RKO (cell line): ENCODE measurements around the gene ARSI.

ENCODE experiments used
- DNase-seq: peaks from one replicate; pipeline ENCODE4 v3.0.0-alpha.2; 2016; ENCODE audit warnings: low spot score

The ARSI gene

GRCh38 chr5:150307617-150308426, 5.1 kb upstream of the ARSI start:
- DNase-seq: no peak

DNA sequence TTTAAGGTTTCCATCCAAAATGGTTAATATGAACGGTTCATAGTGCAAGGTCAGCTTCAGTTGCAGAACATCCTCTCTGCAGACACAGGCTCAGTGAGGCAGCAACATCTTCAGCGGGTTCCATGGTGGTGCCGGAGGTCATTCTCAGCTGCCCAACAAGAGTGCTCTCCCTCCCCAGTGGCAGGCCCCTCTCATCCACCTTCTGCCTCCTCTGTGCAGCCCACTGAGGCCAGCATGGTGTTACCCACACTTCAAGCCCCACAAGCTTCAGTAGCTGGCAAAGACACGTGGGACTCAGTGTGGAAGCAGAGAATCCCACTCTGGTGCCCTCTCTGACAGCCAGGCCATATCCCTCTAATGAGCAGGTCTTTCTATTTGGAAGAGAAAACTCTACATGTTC, 4.1 kb upstream of the ARSI start:
- DNase-seq: no peak

- no peak for DNase-seq
Observed at GRCh38 chr5:150305557-150305956, 2.9 kb upstream of the ARSI start.

GRCh38 chr5:150305095-150305494, 2.4 kb upstream of the ARSI start:
- DNase-seq: no peak

- DNase-seq: no peak
Observed at GRCh38 chr5:150304481-150305081, 1.9 kb upstream of the ARSI start.

DNA sequence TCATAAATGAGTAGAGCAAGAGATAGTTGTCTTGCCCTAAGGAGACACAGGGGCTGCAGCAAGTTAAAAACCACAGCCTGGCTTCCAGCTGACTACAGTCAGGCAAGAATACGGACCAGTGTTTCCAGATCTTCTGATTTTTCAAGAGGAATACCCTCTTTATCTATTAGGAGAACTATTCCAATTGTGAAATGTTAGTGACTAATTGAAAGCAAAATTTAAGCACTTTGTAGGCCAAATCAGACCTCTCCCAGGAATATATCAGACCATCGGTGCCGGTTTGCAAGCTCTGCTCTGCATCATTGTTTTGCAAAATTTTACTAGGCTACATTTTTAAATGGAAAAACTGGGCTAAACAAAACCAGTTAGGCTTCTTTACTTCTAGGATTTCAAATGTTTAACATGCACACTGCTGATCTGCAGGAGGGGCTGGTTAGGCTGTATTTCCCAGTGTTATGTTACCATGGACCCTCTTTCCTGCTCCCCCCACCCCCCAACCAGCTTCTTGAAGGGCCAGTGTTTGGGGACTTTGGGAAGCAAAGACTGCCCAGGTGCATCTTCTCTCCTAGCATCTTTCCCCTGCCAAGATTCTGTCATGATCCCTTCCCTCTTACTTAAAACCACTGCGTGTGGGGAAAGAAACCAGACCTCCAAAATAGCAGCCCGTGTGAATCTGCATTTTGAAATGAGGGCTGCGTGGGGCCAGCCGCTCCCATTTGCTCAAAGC, 1.1 kb upstream of the ARSI start:
- DNase-seq: no peak

- DNase-seq: no peak
Observed at GRCh38 chr5:150303070-150303615, 438 bp upstream of the ARSI start.

DNA sequence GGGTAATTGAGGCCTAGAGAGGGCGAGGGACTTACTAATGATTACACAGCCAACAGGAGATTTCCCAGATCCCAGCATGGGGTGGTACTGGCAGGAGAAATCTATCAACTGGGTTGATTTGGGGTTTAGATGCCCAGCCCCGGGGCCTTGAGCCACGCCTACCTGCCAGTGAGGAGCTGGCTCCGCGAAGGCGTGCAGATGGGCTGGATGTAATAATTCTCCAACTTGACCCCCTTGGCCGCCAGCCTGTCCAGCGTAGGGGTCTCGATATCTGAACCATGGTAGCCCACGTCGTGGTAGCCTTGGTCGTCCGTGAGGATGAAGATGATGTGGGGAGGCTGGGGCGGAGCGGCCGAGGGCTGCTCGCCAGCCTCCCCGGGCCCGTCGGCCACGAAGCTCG, 804 bp downstream of the ARSI start:
- no peak for DNase-seq

- no peak for DNase-seq
Observed at GRCh38 chr5:150301170-150301505, 1.6 kb downstream of the ARSI start.

DNA sequence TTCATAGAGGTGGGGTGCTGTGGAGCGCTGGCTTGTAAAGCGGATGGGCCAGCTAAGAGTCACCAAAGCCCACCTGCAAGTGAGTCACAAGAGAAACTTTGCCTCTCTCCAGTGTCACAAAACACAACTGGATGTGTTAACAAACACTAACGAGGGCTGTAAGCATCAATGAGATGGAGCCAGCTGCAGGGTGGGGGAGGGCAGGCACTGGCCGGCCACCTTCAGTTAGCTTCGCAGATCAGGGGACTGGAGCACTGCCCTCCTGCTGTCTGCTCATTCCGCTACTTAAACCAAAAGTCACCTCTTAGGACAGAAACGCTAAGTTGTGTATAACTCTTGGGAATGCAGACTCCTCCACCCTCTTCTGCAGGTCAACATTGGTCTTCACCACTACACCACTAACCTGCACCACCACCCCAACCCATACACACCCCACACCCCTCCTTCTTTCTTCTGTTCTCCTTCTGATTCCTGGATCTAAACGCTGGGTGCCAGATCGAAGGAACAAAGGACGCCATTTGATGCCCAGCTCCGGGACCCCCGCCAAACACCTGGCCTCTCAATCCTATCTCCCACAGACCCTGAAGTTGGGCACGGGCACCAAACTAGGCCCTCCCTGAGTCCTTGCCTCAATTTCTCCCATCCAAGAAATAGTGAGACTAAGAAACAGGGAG, 2.1 kb downstream of the ARSI start:
- DNase-seq: no peak

DNA sequence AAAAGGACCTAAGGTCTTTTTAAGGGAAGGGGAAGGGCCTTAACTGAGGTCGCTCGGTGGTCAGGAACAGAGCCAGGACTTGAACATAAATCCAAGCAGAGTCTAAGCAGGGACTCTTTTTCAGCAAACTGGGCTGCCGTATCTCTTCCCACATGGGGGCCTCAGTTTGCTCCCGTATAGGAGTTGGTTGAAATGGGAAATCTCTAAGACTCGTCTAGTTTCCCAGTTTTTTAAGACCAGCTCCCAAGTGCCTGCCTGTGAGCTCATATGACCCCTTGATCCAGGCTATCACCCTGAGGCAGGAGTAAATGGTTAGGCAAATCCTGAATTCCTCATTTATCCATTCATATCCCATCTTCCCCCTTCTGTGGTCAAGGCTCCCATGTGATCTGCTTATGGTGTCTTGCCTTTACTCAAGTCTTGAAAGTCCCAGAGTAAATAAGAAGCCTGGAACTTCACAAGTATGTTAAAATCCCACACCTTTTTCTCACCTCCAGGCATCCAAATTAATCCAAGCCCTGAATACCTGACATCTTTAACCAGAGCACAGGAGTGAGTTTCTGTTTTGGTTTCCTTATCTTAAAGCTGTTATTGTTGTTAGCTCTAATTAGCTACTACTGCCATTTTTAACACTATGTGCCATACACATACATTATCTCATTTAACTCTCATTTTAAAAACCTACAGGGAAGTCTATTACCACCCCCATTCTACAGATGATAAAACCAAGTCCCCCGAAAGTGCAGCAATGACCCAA, 3.0 kb downstream of the ARSI start:
- no peak for DNase-seq

DNA sequence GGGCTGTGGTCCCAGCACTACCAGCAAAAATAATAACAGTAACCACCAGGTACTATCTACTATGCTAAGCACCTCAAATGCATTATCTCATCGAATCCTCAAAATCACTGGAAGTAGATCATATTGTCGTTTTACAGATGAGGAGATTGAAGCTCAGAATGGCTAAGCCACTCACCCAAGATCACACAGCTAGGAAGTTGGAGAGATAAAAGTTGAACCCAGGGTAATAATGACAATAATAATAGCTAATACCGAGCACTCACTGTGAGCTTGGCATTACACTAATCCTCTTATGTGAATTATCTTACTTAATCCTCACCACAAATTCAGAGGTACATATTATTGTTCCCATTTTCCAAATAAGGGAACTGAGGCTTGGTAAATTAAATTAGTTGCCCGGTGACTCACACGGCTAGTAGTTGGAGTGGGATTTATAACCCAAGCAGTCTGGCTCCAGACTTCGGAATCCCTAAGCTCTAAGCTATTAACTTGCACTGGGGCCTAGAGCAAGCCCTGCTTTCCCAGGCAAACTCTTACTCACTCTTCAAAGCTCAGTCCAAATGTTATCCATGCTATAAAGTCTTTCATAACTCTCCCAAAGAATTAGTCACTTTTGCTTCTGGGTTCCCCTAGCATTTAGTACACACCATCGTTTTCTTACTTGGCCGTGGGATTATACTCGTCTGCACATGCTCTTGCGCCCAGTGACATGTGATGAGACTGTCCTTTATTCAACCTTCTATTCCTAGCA, 3.8 kb downstream of the ARSI start:
- peak; percentile 39 for DNase-seq

GRCh38 chr5:150297934-150298595, 4.6 kb downstream of the ARSI start:
- no peak for DNase-seq

DNA sequence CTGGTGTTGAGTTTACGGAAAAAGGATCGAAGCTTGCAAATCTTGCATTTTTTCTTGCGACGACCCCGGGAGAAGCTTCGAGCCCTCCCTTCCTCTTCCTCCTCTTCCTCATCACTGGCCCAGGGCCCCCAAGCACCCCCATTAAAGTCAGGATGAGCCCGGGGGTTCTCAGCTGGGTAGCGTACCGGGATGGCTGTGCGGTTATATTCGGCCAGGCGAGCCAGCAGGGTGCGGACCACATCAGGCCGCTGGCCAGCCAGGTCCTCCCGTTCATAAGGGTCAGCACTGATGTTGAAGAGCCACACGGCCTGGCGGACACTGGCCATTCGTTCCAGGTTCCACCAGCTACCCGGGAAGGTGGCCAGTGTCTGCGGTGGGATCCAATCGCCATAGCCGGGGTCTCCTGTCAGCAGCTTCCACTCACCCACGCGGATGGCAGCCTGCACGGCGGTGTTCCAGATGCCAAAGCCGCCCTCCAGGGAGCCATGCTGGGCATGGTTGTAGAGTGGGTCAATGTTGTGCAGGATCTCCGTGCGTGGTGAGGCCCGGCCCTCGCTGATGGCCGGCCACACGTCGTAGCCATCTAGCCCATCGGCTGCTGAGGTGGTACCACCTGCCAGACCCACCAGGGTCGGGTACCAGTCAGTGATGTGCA, 5.3 kb downstream of the ARSI start:
- no peak for DNase-seq

GRCh38 chr5:150296496-150296895, 6.2 kb downstream of the ARSI start:
- DNase-seq: no peak

DNA sequence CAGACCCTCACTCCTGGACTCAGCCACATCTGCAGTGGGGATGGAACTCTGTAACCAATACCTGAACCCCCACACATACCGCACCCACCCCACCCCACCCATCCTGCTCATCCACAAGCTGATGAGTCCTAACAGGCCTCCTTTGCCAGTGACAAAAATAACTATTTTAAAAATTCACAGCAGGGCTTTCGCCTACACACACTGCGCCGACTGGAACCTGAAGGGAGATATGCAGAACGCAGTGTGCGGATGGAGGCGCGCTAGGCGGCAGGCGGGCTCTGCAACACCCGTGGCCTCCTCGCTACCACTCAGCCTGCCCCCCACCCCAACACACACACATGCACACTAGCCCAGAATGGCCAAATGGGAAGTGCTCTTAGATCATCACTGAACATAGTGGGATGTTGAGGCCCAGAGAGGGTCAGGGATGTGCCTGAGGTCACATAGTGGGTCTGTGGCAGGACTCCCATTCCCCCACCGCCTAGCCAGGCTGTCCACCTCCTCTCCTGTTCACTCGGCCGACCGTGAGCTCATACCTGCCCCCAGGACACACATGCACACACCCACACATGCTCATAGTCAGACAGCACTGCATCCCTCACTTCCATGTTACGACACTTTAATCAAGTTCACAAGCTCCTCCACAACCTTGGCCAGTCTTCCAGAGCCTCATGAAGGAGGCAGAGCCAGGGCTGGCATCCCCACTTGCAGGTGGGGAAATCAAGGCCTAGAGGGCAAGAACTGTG, 6.8 kb downstream of the ARSI start:
- DNase-seq: no peak

GRCh38 chr5:150295172-150295634, 7.5 kb downstream of the ARSI start:
- DNase-seq: no peak

GRCh38 chr5:150294551-150295071, 8.1 kb downstream of the ARSI start:
- DNase-seq: no peak
